ENCODE results near the gene CDK14.

The CDK14 gene

DNA sequence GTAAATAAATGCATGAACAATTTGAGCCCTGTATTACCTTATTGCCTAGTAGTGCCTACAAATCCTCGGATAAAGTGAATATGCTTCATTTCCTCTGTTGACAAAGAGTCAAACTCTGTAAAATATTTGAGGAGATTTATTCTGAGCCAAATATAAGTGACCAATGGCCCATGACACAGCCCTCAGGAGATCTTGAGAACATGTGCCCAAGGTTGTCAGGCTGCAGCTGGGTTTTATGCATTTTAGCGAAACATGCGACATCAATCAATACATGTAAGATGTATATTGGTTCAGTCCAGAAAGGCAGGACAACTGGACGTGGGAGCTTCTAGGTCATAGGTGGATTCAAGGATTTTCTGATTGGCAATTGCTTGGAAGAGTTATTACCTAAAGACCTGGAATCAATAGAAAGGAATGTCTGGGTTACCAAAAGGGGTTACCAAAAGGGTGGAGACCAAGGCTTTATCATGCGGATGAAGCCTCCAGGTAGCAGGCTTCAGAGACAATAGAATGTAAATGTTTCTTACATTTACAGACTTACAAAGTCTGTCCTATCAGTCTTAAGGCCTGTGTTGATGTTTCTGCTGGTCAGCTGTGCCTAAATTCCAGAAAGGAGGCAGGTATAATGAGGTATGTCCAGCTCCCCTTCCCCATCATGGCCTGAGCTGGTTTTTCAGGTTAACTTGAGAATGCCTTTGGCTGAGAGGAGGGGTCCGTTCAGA is 448.0 kb downstream of the CDK14 start:
- DNase-seq = no peak

DNA sequence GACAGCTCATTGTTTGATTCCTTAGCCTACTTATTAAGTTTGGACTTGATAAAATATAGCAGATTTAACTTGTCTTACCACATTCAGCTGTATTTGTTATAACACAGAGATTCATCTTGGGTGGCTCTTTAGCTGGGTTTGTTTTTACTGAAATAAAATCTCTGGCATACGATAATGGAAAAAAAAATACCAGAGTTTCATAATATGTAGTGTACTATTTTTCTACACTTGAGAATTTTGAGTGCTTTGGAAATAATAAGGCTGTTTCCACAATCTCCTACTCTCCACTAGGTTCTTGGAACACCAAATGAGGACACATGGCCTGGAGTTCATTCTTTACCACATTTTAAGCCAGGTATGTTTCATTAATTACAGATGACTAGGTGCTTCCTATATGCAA is 449.5 kb downstream of the CDK14 start:
- no peak for DNase-seq

DNA sequence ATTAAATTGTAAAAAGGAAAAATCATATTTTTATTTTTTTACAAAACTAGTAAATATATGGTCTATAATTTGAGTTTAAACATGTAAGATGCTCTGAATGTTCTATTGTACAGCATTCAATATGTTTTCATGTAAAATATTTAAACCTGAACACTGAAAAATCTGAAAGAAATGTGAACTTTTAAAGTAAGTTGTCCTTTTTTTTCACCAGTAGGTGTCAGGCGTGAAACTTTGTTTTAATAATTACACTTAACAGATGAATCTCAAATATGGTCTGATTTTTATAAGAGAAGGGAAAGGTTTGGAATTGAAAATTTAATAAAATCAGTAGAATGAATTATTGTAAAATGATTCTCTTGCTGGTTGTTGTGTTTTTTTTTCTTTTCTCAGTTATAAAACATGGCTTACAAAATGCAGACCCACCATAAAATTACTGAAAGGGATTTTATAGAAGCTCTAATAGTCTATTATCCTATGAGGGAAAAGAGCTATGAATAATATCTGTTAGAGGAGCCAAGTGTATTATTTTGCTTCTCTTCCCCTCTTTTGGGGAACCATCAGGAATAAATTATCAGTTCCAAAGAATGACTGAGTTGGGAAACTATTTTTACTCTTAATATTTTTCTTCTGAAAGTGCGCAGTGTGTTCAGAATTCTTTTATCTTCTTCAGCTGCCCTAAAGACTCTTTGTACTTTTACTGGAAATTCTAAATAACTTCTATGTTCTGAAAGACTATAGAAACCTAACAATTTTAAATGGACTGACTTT is 450.4 kb downstream of the CDK14 start:
- no peak for DNase-seq

DNA sequence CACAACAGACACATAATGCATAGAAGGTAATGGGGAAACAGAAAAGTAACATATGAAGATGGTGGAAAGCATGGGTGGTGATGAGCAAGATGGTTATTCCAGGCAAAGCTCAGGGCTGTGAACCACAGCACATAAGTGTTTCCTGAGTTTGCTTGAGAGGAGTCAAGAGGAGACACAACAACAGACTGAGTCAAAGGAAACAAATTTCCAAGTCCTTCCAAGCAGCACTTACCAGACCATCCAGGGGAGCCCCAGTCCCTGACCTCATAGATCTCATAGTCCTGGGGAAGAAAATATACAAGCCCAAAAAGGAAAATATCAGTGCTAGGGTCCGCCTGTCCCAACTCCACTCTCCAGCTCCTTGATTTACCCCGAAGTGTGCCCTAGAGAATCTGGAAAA is 451.5 kb downstream of the CDK14 start:
- no peak for DNase-seq

DNA sequence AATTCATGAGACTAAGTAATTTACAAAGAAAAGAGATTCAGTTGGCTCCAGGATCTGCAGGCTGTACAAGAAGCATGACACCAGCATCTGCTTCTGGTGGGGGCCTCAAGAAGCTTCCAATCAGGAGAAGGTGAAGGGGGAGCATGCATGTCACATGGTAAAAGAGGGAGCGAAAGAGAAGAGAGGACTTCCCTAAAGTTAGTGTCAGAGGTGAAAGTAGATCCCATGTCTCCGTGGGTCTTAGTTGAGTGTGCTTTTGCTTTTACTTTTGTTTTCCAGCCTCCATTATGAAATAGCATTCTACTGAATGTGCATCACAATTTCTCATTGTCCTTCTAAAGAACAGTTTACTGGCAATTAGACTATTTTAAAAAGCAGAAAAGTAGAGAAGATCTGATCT is 454.6 kb downstream of the CDK14 start:
- no peak for DNase-seq

DNA sequence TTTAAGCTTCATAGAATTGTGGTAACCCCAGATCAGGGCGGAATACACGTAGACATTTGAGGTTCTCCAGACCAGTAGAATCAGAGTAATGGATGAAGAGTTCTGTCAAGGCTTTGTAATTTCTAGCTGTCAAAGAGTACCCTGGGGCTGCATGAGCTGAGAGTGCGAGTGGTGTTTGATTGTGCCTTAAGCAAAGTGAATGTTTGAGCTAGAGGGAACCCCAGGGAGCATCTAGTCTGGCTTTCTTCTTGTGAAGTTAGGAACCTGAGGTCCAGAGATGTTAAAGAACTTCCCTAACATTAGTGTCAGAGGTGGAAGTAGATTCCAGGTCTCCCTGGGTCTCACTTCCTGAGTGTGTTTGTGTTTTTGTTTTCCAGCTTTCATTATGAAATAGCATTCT is 455.8 kb downstream of the CDK14 start:
- no peak for DNase-seq

DNA sequence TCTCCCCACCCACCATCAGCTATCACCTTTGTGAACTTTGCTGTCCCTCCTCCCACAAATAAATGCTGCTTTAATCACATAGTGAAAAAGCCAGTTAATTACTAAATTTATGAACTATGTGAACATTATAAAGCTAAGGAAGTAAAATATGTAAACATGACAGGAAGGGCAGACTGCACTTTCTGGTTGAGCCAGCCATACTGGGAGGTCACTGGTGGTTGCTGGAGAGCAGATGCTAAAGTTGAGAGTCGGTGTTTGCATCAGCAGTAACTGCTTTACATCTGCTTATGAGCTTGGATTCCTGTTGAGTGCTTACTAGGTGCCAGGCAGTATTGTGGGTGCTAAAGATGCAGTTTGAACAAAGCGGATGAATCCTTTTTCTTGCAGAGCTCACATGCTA is 458.3 kb downstream of the CDK14 start:
- DNase-seq = no peak

DNA sequence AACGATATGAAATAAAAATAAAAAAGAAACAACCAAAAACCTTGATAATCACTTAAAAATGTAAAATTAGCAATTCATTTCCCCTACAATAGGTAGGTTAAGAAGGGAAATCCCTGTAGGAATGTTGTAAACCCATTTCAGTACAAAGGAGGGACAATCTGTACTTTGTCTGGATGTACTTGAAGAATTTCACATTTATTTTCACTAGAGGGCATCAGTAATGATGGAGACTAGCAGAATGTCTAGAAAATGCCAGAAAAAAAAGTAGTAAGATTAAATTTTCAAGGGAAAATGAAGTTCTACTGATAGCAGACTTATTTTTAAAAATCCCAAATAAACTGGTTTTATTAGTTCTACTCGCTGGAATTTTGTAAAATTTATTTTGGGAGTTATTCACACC is 459.1 kb downstream of the CDK14 start:
- no peak for DNase-seq

DNA sequence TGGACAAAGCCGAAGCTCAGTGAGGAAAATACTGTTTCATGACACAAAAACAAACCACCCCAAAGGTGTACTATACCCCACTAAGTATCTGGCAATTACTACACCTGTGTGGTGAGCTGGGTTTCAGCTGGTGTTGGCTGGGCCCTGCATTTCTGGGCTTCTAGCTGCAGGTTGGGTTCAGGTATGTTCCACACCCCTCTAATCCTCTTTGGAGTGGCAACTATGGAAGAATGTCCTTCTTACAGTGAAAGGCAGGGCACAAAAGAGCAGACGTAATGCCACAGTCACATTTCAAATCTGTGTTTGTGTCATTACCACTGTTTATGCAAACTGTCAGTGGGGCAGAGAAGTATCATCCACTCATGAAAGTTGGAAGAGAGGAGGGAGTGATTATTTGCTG is 466.6 kb downstream of the CDK14 start:
- no peak for DNase-seq

DNA sequence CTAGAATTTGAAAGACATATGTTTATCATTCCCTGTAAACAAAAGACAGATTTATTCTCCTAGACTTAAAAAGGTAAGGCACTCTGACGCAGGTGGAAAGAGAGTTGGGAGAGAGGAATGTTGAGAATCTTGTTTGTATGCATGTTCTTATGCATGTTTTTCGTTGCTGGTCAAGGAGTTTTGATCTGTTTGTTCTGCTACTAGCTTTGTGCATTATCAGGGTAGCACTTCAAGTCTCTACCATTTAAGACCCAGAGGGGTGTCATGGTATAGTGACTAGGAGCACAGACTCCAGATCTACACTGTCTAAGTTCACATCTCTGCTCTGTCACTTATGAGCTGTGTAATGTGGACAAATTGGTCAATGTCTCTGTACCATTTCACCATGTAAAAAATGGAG is 467.9 kb downstream of the CDK14 start:
- DNase-seq = no peak

DNA sequence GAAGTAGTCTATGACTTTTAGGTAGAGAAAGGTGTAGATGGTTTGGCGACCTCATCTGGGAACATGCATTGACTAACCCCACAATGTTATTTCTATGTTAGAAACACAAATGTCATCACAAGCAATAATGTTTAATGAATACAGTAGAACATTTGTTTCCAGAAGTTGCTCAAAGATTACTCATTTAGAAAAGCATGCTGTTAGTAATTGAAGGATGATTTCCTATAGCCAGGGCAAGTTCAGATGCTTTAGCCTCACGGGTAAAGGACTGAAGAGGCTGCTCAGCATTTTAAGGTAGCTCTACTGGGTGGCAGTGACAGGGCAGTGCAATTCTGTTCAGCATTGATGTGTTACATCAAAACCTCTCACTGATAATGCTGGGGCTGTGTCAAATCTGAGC is 468.8 kb downstream of the CDK14 start:
- no peak for DNase-seq

DNA sequence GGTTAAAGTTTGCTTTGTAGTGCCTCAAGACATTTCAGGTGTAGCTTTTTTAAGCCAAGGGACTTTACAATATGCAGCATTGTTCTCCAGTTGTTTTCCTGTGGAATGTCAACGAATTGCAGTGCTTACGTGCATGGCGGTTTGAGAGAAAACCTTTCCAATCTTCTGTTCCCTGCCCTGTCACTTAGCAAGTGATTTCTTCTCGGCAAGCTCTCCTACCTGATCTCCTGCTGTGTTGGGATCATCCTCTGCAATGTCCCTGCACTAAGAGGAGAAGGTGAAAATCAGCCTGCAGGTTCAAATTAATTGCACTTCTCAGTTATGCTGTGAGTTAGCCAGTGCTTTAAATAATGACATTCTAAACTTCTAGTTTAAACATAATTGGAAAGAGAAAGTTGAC is 470.5 kb downstream of the CDK14 start:
- no peak for DNase-seq

DNA sequence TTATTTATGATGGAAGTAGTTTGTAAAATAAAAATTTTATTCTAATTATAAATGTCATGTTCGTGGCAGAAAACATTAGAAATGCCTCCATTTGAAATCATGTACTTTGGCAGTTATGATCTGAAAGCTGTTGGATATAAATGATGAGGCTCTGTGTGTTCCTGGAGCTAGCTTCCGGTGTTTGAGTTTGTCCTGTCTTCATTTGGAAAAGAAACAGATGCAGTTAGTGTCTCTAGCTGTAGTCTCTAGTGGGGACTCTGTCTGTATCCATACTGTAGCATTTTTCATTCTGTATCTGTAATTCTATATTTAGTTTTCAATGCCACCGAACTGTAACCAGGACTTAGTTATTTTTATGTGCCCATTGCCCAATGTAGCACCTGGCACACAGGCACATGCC is 471.1 kb downstream of the CDK14 start:
- no peak for DNase-seq

DNA sequence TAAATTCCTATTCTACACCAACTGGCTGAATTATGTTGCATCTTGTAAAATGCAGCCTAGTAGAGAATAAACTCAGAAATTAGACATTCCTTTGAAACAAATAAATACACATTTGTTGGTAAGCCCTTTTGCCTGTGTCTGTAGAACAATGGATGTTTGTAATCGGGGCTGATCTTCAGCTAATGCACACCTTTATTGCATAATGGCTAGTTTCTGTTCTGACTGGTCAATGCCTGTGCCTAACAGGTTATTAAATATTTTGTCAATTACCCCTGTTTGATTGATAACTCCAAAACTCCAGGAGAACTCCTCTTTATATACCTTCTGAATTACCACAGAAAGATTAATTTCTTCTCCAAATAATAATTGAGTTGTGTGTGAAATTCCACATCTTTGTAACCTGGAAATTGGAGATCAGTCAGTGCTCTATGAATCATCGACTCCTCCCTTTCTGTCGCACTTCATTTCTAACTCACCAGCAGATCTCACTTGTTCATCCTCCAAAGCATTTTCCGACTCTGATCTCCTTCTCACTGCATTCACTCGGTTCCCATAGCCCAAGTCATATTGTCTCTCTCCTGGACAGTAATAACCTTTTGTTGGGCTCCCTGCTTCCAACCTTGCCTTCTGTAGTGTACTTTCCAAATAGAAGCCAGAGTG is 472.1 kb downstream of the CDK14 start:
- DNase-seq = no peak

DNA sequence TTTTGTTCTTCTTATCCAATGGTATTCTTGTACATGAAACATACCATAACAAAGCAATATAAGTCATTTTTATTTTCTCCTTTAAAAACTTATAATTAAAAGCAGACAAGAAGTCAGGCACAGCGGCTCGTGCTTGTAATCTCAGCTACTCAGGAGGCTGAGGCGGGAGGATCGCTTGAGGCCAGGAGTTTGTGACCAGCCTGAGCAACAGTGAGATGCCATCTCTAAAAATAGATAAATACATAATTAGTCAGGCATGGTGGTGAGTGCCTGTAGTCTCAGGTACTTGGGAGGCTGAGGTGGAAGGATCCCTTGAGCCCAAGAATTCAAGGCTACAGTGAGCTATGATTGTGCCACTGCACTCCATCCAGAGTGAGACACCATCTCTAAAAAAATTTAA is 473.0 kb downstream of the CDK14 start:
- no peak for DNase-seq

DNA sequence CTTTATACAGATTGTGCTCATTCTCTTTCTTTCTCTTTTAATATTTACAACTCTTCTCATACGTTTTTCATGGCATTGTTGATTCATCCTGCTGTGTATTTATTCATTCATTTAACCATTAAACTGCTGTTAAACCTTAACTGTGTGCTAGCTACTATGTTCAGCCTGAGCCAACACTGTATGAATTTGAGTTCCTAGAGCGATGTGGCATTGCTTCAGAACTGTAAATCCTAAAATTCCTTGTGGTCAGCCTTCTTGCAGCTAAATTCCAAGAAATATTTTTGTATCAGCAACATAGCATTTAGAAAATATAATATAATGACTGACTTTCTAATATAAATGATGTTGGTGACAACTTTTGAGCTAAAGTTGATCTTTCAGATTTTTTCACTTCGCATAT is 483.4 kb downstream of the CDK14 start:
- DNase-seq = no peak

DNA sequence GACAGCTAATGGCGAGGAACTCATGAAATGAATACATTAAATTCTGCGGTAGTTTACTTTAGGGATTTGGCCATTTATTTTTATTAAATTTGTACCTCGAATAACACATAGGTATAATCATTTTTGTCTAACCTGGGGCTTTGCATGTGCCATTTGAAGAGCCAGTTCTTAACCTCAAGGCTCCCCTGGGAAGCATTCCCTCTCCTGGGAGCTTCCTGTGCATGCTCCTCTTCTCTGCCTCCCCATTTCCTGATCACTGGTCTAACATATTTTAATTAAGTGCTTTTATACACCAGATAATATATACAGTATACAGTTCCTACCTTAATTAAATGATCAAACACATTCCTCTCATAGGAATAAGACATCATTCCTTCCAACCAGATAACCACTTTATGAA is 484.2 kb downstream of the CDK14 start:
- DNase-seq = no peak

DNA sequence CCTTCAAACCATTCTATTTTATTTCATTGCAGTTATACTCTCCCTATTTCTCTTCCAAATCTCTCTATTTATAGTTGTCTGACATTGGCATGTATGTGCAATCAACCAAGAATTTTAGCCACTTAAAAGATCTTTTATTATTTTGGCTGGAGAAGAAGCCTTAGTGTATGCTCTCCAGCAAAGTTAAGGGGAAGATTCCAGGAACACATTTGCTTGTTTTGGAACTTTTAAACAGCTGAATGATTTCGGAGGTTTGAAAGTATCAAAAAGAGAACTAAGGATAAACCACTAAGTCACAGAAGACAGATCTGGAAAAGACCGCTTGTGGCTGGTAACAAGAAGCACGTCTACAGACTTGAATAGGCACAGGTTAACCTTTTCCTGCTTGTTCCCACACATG is 485.9 kb downstream of the CDK14 start:
- DNase-seq = no peak

DNA sequence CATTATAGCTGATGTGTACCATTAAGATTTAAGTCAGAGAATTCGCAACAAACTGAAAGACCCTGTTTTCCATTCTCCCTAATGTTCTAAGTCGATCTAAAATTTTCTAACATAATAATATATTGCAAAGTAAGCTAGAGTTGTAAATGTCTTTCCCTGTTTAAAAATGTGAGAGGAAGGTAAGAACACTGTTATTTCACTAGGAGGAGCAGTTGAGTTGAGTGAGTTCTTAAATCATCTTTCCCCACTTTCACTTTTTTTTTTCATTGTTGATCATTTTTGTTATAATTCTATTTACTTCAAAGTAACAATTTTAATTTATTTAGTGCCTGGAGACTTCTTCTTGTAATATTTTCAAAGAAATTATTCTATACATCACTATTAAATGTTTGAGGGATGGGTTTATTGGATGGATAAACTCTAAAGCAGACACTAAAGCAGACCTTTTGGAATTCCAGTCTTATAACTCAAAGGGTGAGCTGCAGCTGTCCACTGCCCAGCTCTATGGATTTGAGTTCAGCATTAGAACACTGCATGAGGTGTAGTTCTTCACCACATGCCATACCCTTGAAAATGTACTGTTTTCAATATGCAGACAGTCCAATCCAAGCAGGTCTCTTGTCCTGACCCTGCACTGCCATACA is 486.9 kb downstream of the CDK14 start:
- peak in 1 of 51 donors; percentile 4 for DNase-seq

DNA sequence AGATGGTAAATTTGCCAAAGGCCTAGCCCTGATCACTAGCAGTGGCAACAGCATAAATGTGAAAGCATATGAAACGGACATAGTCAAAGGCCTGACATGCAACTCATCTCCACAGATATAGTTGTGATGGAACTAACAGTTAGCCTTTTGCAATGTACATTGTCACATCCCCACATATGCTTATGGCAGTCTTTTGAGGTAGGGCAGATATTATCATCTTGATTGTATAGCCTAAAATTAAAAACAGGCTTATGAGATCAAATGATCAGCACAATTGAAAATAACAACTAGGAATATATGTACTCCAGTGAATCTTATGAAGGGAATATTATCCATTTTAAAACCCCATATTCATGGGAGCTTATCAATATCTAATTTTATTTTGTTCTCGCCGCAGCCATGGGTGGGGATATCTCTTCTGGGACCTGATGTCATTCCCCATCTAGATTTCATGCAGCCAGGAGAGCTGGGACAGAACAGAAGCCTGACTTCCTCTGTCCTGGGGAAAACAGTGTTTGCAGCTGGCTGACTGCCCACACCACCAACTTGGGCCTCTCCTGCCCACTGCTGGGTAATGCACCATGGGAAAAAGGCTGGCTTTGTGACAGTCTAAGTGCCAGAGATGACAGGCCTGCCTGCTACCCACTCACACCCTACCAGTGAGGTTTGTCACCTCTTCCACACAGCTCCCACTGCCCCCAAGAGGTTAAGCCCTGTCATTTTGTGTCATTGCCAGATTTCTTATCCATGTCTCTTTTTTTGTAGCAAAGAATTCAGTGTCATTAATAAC is 487.9 kb downstream of the CDK14 start:
- DNase-seq = peak in 16 of 51 donors; percentile 5 to 25 (median 8)

DNA sequence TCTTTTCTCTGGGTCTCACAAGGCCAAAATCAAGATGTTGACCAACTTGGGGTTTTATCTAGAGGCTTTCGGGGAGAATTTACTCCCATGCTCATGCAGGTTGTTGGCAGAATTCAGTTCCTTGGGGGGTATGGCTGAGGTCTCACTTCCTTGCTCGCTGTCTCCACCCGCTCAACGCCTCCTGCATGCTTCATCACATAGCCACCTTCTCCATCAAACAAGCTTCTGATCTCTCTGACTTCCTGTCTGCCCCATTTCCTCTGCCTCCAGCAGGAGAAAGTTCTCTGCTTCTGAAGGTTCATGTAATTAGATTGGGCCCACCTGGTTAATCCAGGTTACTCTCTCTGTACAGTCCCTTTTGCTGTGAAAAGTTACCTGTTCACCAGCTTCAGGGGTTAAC is 489.1 kb downstream of the CDK14 start:
- no peak for DNase-seq

DNA sequence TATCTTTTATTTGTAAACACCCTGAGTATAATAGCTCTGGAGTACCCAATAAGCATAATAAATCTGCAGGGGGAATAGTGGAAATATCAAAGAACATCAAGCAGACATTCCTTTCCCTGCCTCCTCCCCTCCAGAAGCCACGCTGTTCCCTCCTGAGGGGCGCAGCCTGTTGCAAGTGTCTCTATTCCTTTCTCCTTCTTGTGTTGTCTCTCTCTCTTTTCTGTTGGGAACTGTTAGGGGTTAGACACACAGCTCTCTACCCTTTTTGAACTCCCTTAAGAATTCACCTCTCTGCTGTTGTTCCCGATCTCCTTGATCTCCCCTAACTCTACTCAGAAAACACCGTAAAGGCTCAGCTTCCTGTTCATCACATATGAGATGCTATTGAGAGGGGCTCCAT is 490.1 kb downstream of the CDK14 start:
- no peak for DNase-seq
